HG02840 (cell line): Measurements from ENCODE around the gene SPATA13.
A peak's percentile ranks its signal among the peaks of the same experiment; 100 is the strongest.
"Not testable (repeated sequence)": the region's sequence is repeated elsewhere in the genome, so short reads cannot be mapped to it uniquely, and the experiment has no call there.

Experiments
- ATAC-seq: cut with Tn5 transposase; IDR thresholded peaks from one replicate; pipeline ENCODE4 v1.9.1; 2021; ENCODE audit warnings: mild to moderate bottlenecking, moderate library complexity, moderate number of reproducible peaks; ENCODE audit not compliant: unreplicated experiment, low FRiP score

SPATA13 gene

DNA sequence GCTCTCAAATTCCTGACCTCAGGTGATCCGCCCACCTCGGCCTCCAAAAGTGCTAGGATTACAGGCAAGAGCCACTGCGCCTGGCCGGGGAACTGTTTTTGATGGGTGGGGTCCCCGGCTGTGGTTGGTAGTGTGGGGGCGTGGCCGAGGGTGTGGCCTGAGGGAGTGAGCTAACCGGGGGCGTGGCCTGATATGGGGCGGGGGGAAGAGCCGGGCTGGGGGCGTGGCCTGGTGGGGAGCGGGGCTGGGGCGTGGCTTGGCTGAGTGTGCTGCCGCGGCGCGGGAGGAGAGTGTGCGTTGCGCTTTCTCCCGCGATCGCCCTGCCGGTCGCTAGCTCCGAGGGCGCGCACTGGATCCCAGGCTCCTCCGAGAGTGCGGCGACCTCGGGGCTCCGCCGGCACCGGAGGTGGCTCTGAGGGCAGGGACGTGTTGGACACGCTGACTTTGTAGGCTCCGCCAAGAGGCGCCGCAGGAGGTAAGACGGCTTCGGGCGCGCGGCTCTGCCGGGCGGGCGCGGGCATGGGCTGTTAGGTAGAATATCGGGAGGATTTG is at the start of gene SPATA13:
Gene SPATA13 (plus strand): TSS at position 263 of the 552 bp plus-strand sequence. CDS start 62,210 bp downstream, outside the sequence.
- peak; percentile 70 for ATAC-seq

DNA sequence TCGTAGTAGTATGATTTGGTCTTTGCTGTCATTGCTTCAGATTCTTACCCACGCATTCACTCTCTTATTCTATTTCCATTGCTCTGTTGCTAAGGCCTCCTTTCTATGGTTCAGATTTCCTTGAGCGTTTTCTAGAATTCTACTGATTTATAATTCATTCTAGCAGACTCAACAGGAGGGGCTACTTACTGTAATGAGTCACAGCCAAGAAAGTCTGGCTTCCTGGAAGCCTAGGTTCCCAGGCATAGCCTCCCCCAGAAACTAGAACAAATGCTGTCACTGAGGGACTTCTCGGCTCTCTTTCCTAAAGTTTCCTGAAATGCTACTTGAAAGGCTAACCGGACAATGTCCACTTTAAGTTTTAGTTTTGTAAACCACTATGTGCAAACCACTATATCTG is 47.7 kb upstream of the SPATA13 start:
- no peak for ATAC-seq

DNA sequence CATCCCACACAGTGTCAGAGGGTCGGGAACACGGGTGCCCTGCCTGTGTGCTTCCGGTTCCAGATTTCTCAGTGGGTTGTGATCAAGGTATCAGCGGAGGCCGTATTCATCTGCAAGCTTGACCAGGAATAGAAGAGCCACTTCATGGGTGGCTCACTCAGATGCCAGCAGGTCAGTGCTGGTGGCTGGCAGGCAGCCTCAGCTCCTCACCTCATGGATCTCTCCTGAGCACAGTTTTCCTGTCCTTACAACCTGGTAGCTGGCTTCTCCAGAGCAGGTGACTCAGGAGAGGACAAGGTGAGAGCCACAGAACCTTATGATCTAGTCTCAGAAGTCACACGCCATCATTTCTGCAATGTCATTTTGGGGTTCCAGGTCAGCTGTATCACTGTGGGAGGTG is 44.8 kb upstream of the SPATA13 start:
- ATAC-seq = no peak

DNA sequence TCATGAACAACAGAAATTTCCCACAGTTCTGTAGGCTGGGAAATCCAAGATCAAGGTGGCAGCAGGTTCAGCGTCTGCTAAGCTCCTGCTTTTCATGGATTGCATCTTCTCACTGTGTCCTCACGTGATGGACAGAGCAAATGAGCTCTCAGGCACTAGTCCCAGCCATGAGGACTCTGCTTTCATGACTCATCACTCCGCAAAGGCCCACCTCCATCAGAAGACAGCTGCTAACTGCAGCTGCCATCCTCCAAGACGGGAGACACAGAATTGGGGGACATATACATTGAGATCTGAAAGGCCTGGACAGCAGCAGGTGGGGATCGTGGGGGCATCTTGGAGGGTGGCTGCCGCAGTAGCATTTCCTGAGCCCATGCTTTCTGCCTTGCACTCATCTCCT is 44.4 kb upstream of the SPATA13 start:
- no peak for ATAC-seq

DNA sequence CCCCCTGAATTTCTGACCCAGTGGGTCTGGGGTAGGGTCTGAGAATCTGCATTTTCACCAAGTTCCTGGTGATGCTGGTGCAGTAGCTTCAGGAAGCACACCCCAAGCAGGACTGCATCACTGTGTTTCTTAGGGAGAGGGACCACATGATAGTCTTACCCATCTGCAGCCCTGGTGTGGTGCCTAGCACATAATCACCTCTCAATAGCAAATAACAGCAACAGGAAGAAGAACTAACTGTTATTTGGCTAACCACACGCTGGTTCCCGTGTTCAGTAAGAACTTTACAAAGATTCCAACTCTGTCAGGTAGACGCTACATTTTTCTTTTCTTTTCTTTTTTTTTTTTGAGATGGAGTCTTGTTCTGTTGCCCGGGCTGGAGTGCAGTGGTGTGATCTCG is 41.9 kb upstream of the SPATA13 start:
- no peak for ATAC-seq

DNA sequence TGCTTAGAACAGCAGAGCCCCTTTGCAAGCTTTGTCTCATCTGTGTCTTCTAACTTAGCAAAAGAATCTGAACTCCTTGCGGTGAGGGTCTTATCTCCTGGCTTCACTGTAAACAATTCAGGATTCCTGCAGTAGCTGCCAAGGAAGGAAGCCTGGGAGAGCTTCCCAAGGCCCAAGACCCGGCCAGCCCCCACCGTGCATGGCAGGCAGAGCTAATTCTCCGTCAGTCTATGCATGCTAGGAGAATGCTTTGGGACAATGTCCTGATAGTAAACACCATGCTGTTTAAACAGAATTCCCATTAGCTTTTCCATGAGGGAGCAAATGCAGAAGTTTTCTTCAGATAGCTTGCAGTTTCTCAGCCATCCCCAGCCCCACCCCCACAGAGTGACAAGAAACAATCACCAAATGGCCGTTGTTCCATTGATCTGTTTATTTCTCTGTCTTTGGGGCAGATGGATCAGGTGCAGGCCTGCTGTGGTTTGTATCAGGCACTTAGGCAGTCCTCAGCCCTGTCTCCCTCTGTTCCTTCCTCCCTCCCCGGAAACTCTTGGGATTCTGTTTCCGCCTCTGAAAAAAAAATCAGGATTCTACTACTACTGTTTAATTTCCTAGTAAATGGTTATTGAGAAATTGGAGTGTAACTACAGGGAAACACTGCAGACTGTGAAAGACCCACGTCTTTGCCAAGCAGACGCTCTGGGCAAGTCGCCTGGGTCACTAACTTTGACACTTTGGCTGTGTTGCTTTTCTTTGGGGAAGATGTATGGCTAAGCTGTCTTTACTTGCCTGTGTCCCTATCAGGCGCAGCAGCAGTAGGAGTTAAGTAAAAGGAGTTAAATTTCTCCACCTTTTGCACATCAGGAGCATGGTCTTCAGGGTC is 40.7 kb upstream of the SPATA13 start:
- no peak for ATAC-seq

DNA sequence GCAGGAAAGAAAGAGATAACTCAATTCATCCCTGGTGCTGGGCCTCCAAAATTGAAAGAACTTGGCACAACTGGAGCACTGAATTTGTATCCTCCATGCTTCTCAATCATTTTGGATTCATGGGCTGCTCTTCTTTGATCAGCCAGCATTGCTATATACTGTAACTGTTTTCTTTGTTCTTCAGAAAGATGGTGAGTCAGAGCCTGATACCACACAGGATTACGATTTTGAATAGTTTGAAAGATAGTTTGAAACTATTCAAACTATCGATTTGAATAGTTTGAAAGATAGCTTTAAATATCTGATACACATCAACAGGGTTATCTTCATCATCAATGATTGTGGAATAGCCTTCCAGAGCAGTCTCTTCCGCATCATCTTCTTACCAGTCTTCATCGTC is 38.5 kb upstream of the SPATA13 start:
- ATAC-seq = not testable (repeated sequence)

DNA sequence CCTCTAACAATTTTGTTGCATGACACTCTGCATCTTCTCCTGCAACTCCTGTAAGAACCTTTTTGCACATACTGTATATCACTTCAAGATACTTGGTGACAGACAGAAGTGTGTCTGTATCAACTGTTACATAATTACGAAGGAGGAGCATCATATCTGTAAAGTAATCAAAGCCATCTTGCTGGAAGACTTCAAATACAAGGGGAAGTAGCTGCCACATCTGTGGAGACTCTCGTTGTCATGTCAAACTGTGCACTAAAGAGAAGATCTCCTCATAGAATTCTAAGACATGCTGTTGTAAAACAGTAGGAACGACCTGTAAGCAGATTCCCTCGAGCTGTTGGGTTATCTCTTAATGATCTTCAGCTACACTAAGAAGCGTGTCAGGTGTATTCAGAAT is 38.0 kb upstream of the SPATA13 start:
- ATAC-seq = no peak

DNA sequence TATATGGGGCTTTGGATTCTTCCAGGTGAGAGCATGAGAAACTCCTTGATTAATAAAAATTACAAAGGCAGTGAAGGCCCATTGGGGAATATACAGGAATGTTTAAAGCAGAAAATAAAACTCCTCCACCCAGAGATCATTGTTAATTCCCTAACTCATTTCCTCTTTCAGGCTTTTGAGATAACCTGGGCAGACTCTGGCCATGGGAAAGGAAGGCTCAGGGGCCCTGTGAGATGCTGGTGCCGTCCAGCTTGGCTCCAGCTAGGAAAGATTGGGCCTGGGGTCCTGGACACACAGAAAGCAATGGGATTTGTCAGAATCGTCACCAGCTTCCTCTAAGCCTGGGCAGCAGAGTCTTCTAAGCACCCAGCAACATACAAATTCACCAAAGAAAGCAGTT is 36.8 kb upstream of the SPATA13 start:
- no peak for ATAC-seq

DNA sequence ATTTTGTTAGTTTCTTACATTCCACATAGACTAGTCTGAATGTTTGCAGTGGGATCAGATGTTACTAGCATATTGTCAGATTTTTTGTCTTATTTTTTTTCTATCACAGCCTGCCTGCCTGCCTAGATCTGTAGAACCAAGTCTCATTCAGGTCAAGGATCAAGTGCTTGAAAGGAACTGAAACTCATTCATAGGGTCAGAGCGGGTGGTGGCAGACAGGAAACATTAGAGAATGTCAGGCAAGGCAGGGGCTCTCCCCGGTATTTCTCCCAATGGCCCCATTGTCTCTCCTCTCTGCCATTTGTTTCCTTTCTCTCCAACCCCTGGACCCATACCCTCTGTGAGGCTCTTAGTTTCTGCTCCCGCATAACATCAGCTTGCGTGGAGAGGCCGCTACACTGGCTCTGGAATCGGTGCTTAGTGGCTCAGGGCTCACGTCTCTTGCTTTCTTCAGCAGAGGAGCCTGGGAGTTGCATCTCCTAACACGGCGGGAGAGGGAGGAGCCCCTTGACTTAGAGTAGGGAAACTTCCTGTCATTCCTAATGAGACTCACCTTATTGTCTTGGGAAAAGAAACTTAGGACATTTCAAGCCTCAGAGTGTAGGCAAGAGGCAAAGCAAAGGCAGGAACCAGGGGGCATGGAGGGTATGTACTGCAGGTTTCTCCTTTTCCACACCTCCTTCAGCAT is 35.6 kb upstream of the SPATA13 start:
- peak; percentile 89 for ATAC-seq

DNA sequence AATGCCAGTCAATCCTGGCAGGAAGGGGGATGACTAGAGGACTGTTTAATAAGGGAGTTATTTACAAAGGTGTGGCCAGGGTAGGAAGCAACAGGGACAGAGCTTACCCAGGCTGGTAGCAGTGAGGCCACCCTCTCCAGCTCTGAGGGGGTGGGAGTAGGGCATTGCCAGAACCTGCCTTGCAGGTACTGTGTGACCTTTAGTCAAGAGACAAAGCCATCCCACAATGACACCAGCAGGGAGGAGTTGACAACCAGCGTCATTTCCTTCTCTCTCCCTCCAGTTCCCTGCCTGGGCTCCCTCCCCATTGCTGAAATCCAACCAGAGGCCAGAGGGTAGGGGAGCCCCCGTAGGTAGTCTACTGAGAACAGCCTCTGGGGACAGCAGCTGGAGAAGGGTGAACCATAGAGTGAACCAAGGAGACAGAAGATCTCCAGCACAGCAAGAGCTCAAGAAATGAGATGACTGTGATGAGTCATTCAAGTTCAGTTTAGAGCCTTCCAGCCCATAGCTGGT is 33.3 kb upstream of the SPATA13 start:
- ATAC-seq = peak; percentile 63

DNA sequence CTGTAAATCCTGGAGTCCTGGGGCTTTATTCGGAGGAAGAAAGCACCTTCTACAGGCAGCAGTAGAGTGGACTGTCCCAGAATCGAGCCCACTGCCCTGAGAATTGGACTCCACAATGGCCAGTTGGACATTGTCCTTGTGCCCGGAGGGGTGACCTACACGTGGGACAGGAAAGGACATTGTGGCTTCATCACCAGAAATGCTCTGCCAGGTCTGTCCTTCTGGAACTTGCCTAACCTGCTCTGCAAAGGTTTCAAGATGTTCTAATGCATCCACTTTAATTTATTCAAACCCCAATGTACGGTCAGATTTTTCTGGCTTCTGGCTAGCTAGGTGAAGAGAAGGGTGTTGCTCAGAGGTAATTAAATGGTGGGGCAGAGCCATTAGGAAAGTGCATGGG is 32.4 kb upstream of the SPATA13 start:
- ATAC-seq = no peak

DNA sequence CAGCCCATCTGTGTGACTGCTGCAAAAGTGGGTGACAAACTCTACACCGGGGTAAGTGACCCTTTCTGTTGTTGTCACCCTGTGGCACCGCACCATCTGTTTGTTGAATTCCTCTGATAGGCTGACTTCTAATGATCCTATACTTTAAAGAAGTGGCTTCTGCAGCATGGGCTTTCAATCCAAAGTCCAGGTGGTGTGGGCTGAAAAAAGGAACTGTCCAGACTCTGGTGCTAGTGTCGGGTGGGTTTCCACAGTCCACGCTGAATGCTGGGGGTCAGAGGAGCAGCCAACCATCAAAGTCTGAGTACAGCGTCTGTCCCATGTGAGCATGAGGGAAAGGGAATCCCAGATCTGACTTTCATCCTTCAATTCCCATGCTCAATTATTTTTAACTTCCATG is 31.6 kb upstream of the SPATA13 start:
- no peak for ATAC-seq

DNA sequence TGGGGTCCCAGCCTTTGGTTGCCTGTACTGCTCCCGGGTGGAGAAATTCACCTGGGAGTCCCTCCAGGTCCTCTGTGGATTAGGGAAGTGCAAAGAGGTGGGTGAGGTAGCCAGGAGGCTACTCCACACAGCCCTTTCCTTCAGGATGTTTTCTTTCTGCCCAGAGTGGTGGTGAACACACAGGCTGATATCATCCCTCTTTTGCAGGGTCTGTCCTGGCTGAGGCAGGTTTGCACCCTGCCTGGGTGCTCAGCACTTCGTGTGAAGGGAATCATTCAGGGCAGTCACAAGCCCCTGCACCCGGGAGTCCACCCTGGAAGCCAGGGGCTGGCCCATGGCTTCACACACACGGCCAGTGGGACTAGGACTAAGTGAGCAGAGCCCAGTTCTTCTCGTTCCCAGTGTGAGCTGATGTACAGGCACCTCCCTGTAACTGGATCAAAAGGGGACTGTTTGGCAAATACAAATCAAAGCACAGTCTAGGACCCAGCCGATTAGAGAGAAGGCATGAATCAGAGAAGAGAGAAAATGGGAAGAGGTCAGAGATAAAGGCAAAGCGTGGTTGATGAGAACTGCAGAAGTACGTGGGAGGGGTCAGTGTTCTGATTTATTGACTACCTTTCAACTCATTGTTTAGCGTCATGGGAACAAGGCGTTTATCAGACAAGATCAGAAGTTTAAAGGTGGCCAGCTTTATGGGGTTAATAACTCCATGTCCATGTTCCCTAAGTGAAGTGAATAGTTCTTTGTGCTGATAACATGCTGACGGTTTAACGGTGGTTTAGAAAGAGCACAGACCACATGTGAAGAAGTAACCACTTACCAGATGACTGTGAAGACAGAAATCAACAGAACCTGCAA is 30.4 kb upstream of the SPATA13 start:
- no peak for ATAC-seq

DNA sequence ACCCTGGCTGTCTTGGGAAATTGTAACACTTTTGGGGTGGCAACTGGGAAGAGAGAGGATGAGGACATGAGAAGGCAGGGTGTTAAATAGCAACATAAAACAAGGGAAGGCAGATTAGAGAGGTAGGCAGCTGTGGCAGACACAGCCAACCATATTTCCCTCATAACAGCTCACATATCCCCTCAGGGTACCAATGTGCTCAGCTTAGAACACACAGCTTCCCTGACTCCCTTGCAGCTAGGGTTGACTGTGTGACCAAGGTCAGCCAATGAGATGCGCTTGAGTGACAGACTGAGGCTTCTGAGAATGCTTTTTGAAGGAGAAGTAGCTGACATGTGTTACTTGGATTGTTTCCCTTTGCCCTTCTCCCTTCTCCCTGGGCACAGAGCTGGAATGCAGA is 28.8 kb upstream of the SPATA13 start:
- no peak for ATAC-seq

DNA sequence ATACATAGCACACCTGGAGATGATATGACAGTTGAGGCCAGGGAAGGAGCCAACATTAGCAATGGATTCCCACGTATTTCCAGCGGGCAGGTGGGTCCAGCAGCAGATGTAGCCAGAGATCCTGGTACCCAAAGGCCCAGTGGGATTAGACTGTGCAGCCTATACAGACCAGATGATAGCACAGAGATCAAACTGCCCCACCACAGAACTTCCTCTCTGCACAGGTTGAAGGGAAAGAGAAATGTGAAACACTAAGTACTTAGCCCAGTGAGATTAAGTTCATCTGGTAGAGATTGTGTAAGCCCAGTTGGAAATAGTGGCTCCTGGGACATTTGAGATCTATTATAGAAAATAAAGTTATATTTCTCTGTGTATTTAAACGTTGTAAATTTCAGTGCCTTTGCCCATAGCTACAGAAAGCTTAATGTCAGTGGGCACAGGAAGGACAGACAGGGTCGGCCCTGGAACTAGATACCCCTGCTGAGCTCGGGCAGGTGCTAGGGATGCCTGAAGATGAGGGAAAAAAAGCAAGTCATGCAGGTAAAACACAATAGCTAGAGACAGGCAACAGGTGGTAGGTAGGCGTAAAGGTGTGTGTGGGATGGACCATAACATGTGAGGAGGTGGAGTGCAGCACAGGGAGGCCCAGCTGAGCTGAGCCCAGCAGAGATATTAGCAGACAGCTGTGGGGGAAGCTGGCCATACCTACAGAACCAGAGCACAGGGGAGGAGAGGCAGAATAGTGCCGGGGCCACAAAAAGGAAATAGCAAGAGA is 27.3 kb upstream of the SPATA13 start:
- ATAC-seq = no peak

DNA sequence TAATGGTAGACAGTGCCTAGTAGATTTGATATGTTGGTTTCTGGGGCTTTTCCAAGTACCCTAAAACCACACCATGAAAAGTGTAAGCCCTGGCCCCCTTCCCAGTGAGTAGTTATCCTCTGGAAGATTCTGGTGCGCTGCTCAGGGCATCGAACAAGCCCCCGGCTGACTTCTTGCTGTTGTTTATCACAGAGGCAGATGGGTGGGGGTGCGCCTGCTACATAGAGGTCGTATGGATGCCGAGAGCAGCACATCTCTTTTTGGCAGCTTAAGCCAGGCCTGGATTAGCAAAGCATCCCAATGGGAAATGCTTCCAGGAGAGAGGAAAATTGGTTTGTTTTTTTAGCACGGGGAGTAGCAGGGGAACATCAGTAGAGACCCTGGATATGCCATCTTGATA is 26.3 kb upstream of the SPATA13 start:
- no peak for ATAC-seq

DNA sequence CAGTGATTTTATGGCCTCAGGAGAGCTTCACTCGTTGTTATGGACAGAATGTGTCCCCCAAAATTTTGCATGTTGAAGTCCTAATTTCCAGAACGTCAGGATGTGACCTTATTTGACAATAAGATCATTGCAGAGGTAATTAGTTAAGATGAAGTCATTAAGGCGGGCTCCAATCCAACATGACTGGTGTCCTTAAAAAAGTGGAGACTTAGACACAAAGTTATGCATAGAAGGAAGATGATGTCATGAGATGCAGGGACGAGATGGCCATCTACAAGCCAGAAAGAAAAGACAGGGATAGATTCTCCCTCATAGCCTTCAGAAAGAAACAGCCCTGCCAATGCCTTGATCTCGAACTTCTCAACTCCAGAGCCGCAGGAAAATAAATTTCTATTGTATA is 25.8 kb upstream of the SPATA13 start:
- no peak for ATAC-seq

DNA sequence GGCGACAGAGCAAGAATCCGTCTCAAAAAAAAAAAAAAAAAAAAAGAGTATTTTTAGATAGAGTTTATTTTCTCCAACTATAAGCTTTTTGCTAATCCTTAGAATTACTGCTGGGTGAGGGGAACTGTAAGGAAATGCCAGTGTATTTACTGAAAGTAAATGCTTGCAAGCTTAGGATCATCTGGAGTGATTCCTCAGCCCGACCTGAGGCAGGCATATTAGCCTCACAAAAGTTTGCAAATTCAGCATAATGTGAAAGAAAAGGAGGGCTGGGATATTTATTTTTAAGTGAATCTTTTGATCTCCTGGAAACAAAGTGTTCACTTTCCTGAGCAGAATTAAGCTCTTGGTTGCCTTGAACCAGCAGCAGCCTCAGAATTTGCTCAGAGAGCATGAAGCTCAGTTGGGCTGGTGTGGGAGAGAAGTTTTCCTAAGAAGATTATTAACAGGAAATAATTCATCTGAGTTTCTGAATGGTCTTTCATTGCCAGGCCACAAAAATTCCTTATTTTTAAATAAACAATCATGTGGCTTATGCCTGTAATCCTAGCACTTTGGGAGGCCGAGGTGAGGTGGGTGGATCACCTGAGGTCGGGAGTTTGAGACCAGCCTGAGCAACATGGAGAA is 24.7 kb upstream of the SPATA13 start:
- ATAC-seq = no peak
